Stimulated activated CD4-positive, alpha-beta T cell treated with anti-CD3 and anti-CD28 coated beads, TNF-alpha, amount 100 ng/mL, for 1 hour (primary cell): ENCODE results near the gene PCCA.
A peak's percentile ranks its signal among the peaks of the same experiment; 100 is the strongest.
"Not testable (repeated sequence)": the region's sequence is repeated elsewhere in the genome, so short reads cannot be mapped to it uniquely, and the experiment has no call there.

ENCODE experiments used
- DNase-seq, 3 donors: peaks; one replicate each; pipeline ENCODE4 v3.0.0-alpha.2; 2020; ENCODE audit warnings: low read depth in 3 of 3, low spot score in 1 of 3

Gene PCCA

GRCh38 chr13:100565286-100565685 lies 476.4 kb downstream of the PCCA start:
- DNase-seq: no peak

- DNase-seq: no peak
Observed at GRCh38 chr13:100566543-100566942, 477.6 kb downstream of the PCCA start.

GRCh38 chr13:100573121-100573520 lies 484.2 kb downstream of the PCCA start:
- DNase-seq: peak; percentile 54 to 57 (median 55)

GRCh38 chr13:100577239-100577638 lies 488.3 kb downstream of the PCCA start:
- DNase-seq: not testable (repeated sequence)
